AG09319 (cell line): ENCODE results near the gene HNRNPA3.
A peak's percentile ranks its signal among the peaks of the same experiment; 100 is the strongest.

ENCODE experiments used
- DNase-seq: peaks from one replicate; pipeline ENCODE4 v3.0.0-alpha.2; 2010; ENCODE audit warnings: low read depth; ENCODE audit errors: extremely low read depth
- TF ChIP-seq, protein P1 (sequence below): IDR thresholded peaks from 2 replicates; pipeline ENCODE4 v1.5.1; 2011; ENCODE audit warnings: low read depth, mild to moderate bottlenecking, inconsistent platforms, low read length, moderate library complexity

Gene HNRNPA3

DNA sequence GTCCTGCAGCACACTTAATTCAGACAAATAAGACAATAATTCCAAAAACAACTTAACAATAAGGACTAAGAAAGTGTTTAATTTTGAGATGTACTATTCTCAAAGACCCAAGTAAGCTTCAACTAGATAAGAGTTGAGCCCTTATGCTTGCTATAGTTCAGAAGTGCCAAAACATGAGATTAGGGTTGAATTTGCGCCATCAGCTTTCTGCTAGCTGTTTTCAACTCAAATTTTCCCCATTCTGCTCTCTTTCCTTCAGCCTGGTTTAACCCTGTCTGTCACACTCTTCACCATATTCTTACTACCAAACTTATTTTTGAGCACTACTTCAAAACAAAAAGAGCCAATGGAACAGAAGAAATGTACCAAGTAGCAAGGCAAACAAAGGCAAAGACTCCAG, 47.8 kb downstream of the HNRNPA3 start:
- TF ChIP-seq, protein P1, sequence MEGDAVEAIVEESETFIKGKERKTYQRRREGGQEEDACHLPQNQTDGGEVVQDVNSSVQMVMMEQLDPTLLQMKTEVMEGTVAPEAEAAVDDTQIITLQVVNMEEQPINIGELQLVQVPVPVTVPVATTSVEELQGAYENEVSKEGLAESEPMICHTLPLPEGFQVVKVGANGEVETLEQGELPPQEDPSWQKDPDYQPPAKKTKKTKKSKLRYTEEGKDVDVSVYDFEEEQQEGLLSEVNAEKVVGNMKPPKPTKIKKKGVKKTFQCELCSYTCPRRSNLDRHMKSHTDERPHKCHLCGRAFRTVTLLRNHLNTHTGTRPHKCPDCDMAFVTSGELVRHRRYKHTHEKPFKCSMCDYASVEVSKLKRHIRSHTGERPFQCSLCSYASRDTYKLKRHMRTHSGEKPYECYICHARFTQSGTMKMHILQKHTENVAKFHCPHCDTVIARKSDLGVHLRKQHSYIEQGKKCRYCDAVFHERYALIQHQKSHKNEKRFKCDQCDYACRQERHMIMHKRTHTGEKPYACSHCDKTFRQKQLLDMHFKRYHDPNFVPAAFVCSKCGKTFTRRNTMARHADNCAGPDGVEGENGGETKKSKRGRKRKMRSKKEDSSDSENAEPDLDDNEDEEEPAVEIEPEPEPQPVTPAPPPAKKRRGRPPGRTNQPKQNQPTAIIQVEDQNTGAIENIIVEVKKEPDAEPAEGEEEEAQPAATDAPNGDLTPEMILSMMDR: no peak
- DNase-seq: no peak

GRCh38 chr2:177261116-177262060, 48.8 kb downstream of the HNRNPA3 start:
- TF ChIP-seq, protein P1: no peak

GRCh38 chr2:177262092-177262491, 49.5 kb downstream of the HNRNPA3 start:
- TF ChIP-seq, protein P1: no peak
- no peak for DNase-seq

More at GRCh38 chr2:177261116-177262060, 48.8 kb downstream of the HNRNPA3 start:
- no peak for DNase-seq

GRCh38 chr2:177262958-177263450, 50.4 kb downstream of the HNRNPA3 start:
- TF ChIP-seq, protein P1: no peak

DNA sequence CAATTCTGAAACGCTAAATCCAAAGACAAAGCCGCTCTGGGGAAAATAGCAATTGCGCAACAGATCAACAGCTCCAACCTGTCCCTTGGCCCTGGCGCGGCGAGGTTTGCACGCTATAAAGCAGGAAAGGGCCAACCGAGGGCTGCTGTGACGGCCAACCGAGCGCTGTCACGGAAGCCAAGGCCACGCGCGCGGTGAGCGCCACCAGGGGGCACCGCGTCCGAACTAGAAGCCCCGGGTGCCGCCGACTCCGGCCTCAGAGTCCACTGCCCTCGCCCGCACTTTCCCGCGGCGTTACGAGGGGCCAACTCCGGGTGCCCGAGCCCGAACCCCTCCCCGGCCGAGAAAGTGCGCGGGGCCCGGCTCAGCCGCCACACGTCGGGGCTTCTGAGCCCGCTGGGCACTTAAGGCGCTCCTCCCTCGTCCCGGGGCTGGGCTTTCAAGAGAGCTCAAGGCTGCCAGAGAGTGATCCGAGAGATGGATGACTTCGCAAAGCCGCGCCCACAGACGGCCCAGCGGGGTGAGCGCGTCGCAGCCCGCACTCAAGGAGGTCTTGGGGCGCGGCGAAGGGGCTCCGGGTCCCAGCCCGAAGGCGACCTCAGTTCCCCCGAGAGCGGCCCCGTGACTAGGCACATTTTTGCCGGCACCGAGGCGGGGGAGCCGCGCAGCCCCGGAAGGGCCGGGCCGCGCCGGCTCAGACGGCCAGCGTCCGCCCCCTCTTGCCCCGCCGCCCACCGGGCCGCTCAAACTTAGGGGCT, 51.0 kb downstream of the HNRNPA3 start:
- DNase-seq: peak; percentile 97

More at GRCh38 chr2:177262958-177263450, 50.4 kb downstream of the HNRNPA3 start:
- no peak for DNase-seq

GRCh38 chr2:177264209-177264692, 51.7 kb downstream of the HNRNPA3 start:
- TF ChIP-seq, protein P1: no peak
- no peak for DNase-seq

More for the DNA sequence above, 51.0 kb downstream of the HNRNPA3 start:
- TF ChIP-seq, protein P1: peak; percentile 85
